Fibroblast of the aortic adventitia (primary cell): Measurements from ENCODE around the gene ONECUT2. TPM values are rescaled to one million over a fixed set of nuclear protein-coding genes. Genes with fewer than 3 reads are reported as not detected.
"Not testable (repeated sequence)": the region's sequence is repeated elsewhere in the genome, so short reads cannot be mapped to it uniquely, and the experiment has no call there.

Experiments used
- DNase-seq: peaks from one replicate; pipeline ENCODE4 v3.0.0-alpha.2; 2010; ENCODE audit warnings: low read depth
- H3K4me3 ChIP-seq: 2 replicates; pipeline ENCODE4 v1.5.1; 2011; ENCODE audit warnings: low read depth, mild to moderate bottlenecking, control low read depth, low read length, moderate library complexity
- CTCF ChIP-seq: IDR thresholded peaks from 2 replicates; pipeline ENCODE4 v1.5.1; 2011; ENCODE audit warnings: mild to moderate bottlenecking, low read length, control low read depth, inconsistent platforms; ENCODE audit not compliant: insufficient read depth
- total RNA-seq: library from RNA; depleted of rRNA; stranded (reverse); fragments of >200 nt; gene quantifications from 2 replicates; pipeline ENCODE4 v1.2.3, GENCODE V29; 2012; ENCODE audit warnings: low replicate concordance

The ONECUT2 gene
- total RNA-seq, 1 donor, result under 0.01 TPM

- DNase-seq, result no peak
- TF ChIP-seq CTCF, result no peak
- no peak overlapping the region for H3K4me3 ChIP-seq
Measured at GRCh38 chr18:57498682-57499256, 63.6 kb downstream of the ONECUT2 start.

GRCh38 chr18:57502624-57503023, 67.5 kb downstream of the ONECUT2 start:
- no peak for DNase-seq
- H3K4me3 ChIP-seq, result no peak overlapping the region
- no peak for TF ChIP-seq CTCF

GRCh38 chr18:57505231-57505630, 70.1 kb downstream of the ONECUT2 start:
- DNase-seq, result peak; percentile 55
- TF ChIP-seq CTCF, result no peak
- H3K4me3 ChIP-seq, result no peak overlapping the region

GRCh38 chr18:57516056-57516455, 80.9 kb downstream of the ONECUT2 start:
- TF ChIP-seq CTCF, result no peak
- H3K4me3 ChIP-seq, result no peak overlapping the region
- no peak for DNase-seq

GRCh38 chr18:57518533-57518932, 83.4 kb downstream of the ONECUT2 start:
- no peak for TF ChIP-seq CTCF
- H3K4me3 ChIP-seq, result no peak overlapping the region
- DNase-seq, result no peak

GRCh38 chr18:57519668-57520424, 84.7 kb downstream of the ONECUT2 start:
- no peak overlapping the region for H3K4me3 ChIP-seq
- no peak for DNase-seq
- no peak for TF ChIP-seq CTCF

GRCh38 chr18:57522348-57522747, 87.2 kb downstream of the ONECUT2 start:
- not testable (repeated sequence) for DNase-seq

More at GRCh38 chr18:57522348-57522747, 87.2 kb downstream of the ONECUT2 start:
- H3K4me3 ChIP-seq, result not testable (repeated sequence)
